HG03457 (cell line): Measurements from ENCODE around the gene BSDC1.
A peak's percentile ranks its signal among the peaks of the same experiment; 100 is the strongest.

Source experiments
- ATAC-seq: cut with Tn5 transposase; IDR thresholded peaks from one replicate; pipeline ENCODE4 v1.9.1; 2021; ENCODE audit warnings: moderate number of reproducible peaks; ENCODE audit not compliant: unreplicated experiment

BSDC1 gene

GRCh38 chr1:32337855-32338636, 56.2 kb downstream of the BSDC1 start:
- ATAC-seq = no peak

- ATAC-seq = no peak
These were observed 57.1 kb downstream of the BSDC1 start for GRCh38 chr1:32336963-32337675.

GRCh38 chr1:32336591-32336932, 57.7 kb downstream of the BSDC1 start:
- no peak for ATAC-seq

GRCh38 chr1:32335790-32336590, 58.3 kb downstream of the BSDC1 start, which contains the start of gene MARCKSL1:
MARCKSL1 (minus strand) TSS chr1:32336233; CDS start chr1:32336033, 200 bp downstream.
- ATAC-seq = peak; percentile 36

- ATAC-seq = no peak
These were observed 58.8 kb downstream of the BSDC1 start for GRCh38 chr1:32335535-32335789.

- ATAC-seq = no peak
These were observed 59.2 kb downstream of the BSDC1 start for GRCh38 chr1:32334864-32335534.

- ATAC-seq = no peak
These were observed 59.9 kb downstream of the BSDC1 start for GRCh38 chr1:32334274-32334861.

- ATAC-seq = no peak
These were observed 60.8 kb downstream of the BSDC1 start for GRCh38 chr1:32333251-32333963.

GRCh38 chr1:32332290-32333079, 61.8 kb downstream of the BSDC1 start:
- ATAC-seq = no peak

- no peak for ATAC-seq
These were observed 62.7 kb downstream of the BSDC1 start for GRCh38 chr1:32331549-32331948.

- no peak for ATAC-seq
These were observed 63.6 kb downstream of the BSDC1 start for GRCh38 chr1:32330558-32331151.

GRCh38 chr1:32329931-32330466, 64.2 kb downstream of the BSDC1 start:
- ATAC-seq = no peak

GRCh38 chr1:32327204-32327603, 67.0 kb downstream of the BSDC1 start:
- no peak for ATAC-seq

- ATAC-seq = no peak
These were observed 72.4 kb downstream of the BSDC1 start for GRCh38 chr1:32321712-32322291.

- no peak for ATAC-seq
These were observed 75.9 kb downstream of the BSDC1 start for GRCh38 chr1:32318127-32318869.

- no peak for ATAC-seq
These were observed 77.4 kb downstream of the BSDC1 start for GRCh38 chr1:32316903-32317277.
